Fibroblast of lung (primary cell): ENCODE measurements around the gene BCAR1. TPM values are rescaled to one million over a fixed set of nuclear protein-coding genes. Genes with fewer than 3 reads are reported as not detected.
"Not testable (repeated sequence)": the region's sequence is repeated elsewhere in the genome, so short reads cannot be mapped to it uniquely, and the experiment has no call there.

Experiments
- DNase-seq, 2 donors: peaks; one replicate each; pipeline versions ENCODE4 v3.0.0 to v3.0.0-alpha.2; 2010; ENCODE audit warnings: low read depth in 2 of 2
- H2AFZ ChIP-seq: 2 replicates; pipeline ENCODE4 v1.5.1; 2012; ENCODE audit warnings: low read length, control low read depth, inconsistent platforms
- H3K27ac ChIP-seq: 2 replicates; pipeline ENCODE4 v1.5.1; 2011; ENCODE audit warnings: low read length, control low read depth; ENCODE audit not compliant: insufficient read depth
- H3K27me3 ChIP-seq: 2 replicates; pipeline ENCODE4 v1.5.1; 2011; ENCODE audit warnings: mild to moderate bottlenecking, low read length; ENCODE audit not compliant: control insufficient read depth, insufficient read depth
- H3K36me3 ChIP-seq: 2 replicates; pipeline ENCODE4 v1.5.1; 2011; ENCODE audit warnings: low read length; ENCODE audit not compliant: control insufficient read depth, insufficient read depth
- H3K4me1 ChIP-seq: 2 replicates; pipeline ENCODE4 v1.5.1; 2011; ENCODE audit warnings: low read length; ENCODE audit not compliant: control insufficient read depth, insufficient read depth; ENCODE audit errors: extremely low read depth
- H3K4me2 ChIP-seq: 2 replicates; pipeline ENCODE4 v1.5.1; 2011; ENCODE audit warnings: low read length, control low read depth; ENCODE audit not compliant: insufficient read depth; ENCODE audit errors: extremely low read depth
- H3K4me3 ChIP-seq, 4 experiments: fragments of 200-600 bp in 1 of 4; sonication (generic) in 1 of 4; replicated peaks in 1 of 4; 2 replicates each; pipeline ENCODE4 v1.5.1; 2011 to 2016; ENCODE audit warnings: low read length in 4 of 4, low read depth in 3 of 4, mild to moderate bottlenecking in 3 of 4, control low read depth in 2 of 4, inconsistent platforms in 1 of 4, mixed read lengths in 1 of 4; ENCODE audit not compliant: insufficient read depth in 1 of 4; ENCODE audit errors: control extremely low read depth in 1 of 4
- H3K79me2 ChIP-seq: 2 replicates; pipeline ENCODE4 v1.5.1; 2012; ENCODE audit warnings: mild to moderate bottlenecking, low read length, inconsistent platforms; ENCODE audit not compliant: control insufficient read depth, insufficient read depth
- H3K9ac ChIP-seq: 2 replicates; pipeline ENCODE4 v1.5.1; 2011; ENCODE audit warnings: mild to moderate bottlenecking, low read length, control low read depth; ENCODE audit not compliant: insufficient read depth
- H3K9me3 ChIP-seq: 2 replicates; pipeline ENCODE4 v1.5.1; 2012; ENCODE audit warnings: low read depth, low read length; ENCODE audit not compliant: control insufficient read depth, insufficient read depth
- H4K20me1 ChIP-seq: 2 replicates; pipeline ENCODE4 v1.5.1; 2011; ENCODE audit warnings: low read length; ENCODE audit not compliant: control insufficient read depth, insufficient read depth; ENCODE audit errors: extremely low read depth
- CTCF ChIP-seq, 2 donors: IDR thresholded peaks in 1 of 2; conservative IDR thresholded peaks in 1 of 2; 1 replicate in 1 of 2; 2 replicates in 1 of 2; pipeline ENCODE4 v1.5.1; 2011 to 2012; ENCODE audit warnings: low read length in 2 of 2, control low read depth in 1 of 2, inconsistent platforms in 1 of 2, low read depth in 1 of 2, mild to moderate bottlenecking in 1 of 2
- EZH2 ChIP-seq: IDR thresholded peaks from 2 replicates; pipeline ENCODE4 v1.5.1; 2012; ENCODE audit warnings: low read length, control low read depth, mild to moderate bottlenecking; ENCODE audit errors: missing control alignments
- polyA plus RNA-seq, 2 donors: library from polyadenylated mRNA; depleted of rRNA in 1 of 2; stranded (reverse) in 1 of 2; unstranded in 1 of 2; fragments of >200 nt; gene quantifications; 2 replicates each; pipeline ENCODE4 v1.2.1, GENCODE V29; 2011 to 2012; ENCODE audit warnings: missing spikeins in 1 of 2
- total RNA-seq: library from RNA; depleted of rRNA; stranded (reverse); fragments of >200 nt; gene quantifications from 2 replicates; pipeline ENCODE4 v1.2.1, GENCODE V29; 2014

Gene BCAR1
- total and polyA plus RNA-seq, 2 donors (not counting 1 experiment from before 2014, with no cell fraction given) = 36.8 to 66.5 TPM

- DNase-seq = no peak
- no peaks in the 10 kb centered on the region for H3K79me2 ChIP-seq
- H3K27me3 ChIP-seq = no peaks in the 10 kb centered on the region
- H3K4me3 ChIP-seq = no peak overlapping the region
- H3K36me3 ChIP-seq = no peaks in the 10 kb centered on the region
- no peak overlapping the region for H3K27ac ChIP-seq
- H3K4me2 ChIP-seq = no peak overlapping the region
- TF ChIP-seq EZH2 = no peak
- no peak for TF ChIP-seq CTCF (conservative IDR thresholded peaks at IDR 0.05 in 1 of 2, IDR thresholded peaks at IDR 0.05 in 1 of 2; ENCODE audit: low read depth in 1 of 2, low read length in 2 of 2)
- no peak overlapping the region for H2AFZ ChIP-seq
- H4K20me1 ChIP-seq = no peaks in the 10 kb centered on the region
- no peaks in the 10 kb centered on the region for H3K4me1 ChIP-seq
- H3K9me3 ChIP-seq = no peaks in the 10 kb centered on the region
- H3K9ac ChIP-seq = no peak overlapping the region
These were observed 35.0 kb upstream of the BCAR1 start for GRCh38 chr16:75286389-75286788.

- no peak overlapping the region for H2AFZ ChIP-seq
- no peak overlapping the region for H3K4me2 ChIP-seq
- H3K27ac ChIP-seq = no peak overlapping the region
- H3K36me3 ChIP-seq = no peaks in the 10 kb centered on the region
- no peaks in the 10 kb centered on the region for H3K27me3 ChIP-seq
- no peaks in the 10 kb centered on the region for H3K9me3 ChIP-seq
- DNase-seq = no peak
- no peak overlapping the region for H3K9ac ChIP-seq
- H4K20me1 ChIP-seq = no peaks in the 10 kb centered on the region
- H3K4me1 ChIP-seq = no peaks in the 10 kb centered on the region
- TF ChIP-seq EZH2 (no peak), CTCF (conservative IDR thresholded peaks at IDR 0.05 in 1 of 2, IDR thresholded peaks at IDR 0.05 in 1 of 2; ENCODE audit: low read depth in 1 of 2, low read length in 2 of 2) (no peak)
- no peak overlapping the region for H3K4me3 ChIP-seq
- no peaks in the 10 kb centered on the region for H3K79me2 ChIP-seq
These were observed 31.2 kb upstream of the BCAR1 start for GRCh38 chr16:75282466-75283281.

GRCh38 chr16:75281826-75282225 is 30.4 kb upstream of the BCAR1 start:
- Histone ChIP-seq H2AFZ (no peak overlapping the region), H3K79me2 (no peaks in the 10 kb centered on the region), H3K4me1 (no peaks in the 10 kb centered on the region), H3K9me3 (no peaks in the 10 kb centered on the region), H3K27me3 (no peaks in the 10 kb centered on the region), H3K36me3 (no peaks in the 10 kb centered on the region), H3K4me3 (no peak overlapping the region), H3K9ac (no peak overlapping the region), H3K4me2 (no peak overlapping the region), H4K20me1 (no peaks in the 10 kb centered on the region), H3K27ac (no peak overlapping the region)
- DNase-seq = no peak
- TF ChIP-seq EZH2 (no peak), CTCF (conservative IDR thresholded peaks at IDR 0.05 in 1 of 2, IDR thresholded peaks at IDR 0.05 in 1 of 2; ENCODE audit: low read depth in 1 of 2, low read length in 2 of 2) (no peak)

- not testable (repeated sequence) for DNase-seq, H3K79me2 ChIP-seq, H3K9ac ChIP-seq, H3K36me3 ChIP-seq, H4K20me1 ChIP-seq, H3K4me3 ChIP-seq, H3K9me3 ChIP-seq, H2AFZ ChIP-seq, H3K4me2 ChIP-seq, H3K4me1 ChIP-seq, H3K27ac ChIP-seq, H3K27me3 ChIP-seq
These were observed 29.6 kb upstream of the BCAR1 start for GRCh38 chr16:75281009-75281408.
